GM19324 (cell line): Measurements from ENCODE around the gene BTBD9.

Experiments used
- ATAC-seq: cut with Tn5 transposase; IDR thresholded peaks from one replicate; pipeline ENCODE4 v1.9.1; 2021; ENCODE audit warnings: mild to moderate bottlenecking, moderate library complexity; ENCODE audit not compliant: unreplicated experiment, low FRiP score

BTBD9 gene

GRCh38 chr6:38172739-38173410 lies 466.9 kb downstream of the BTBD9 start:
- ATAC-seq: no peak

GRCh38 chr6:38171997-38172738 lies 467.6 kb downstream of the BTBD9 start:
- no peak for ATAC-seq

- no peak for ATAC-seq
Observed at GRCh38 chr6:38170666-38171355, 468.9 kb downstream of the BTBD9 start.

GRCh38 chr6:38169977-38170526 lies 469.7 kb downstream of the BTBD9 start:
- no peak for ATAC-seq

- ATAC-seq: no peak
Observed at GRCh38 chr6:38169221-38169976, 470.3 kb downstream of the BTBD9 start.

- no peak for ATAC-seq
Observed at GRCh38 chr6:38168699-38169098, 471.0 kb downstream of the BTBD9 start.

- ATAC-seq: no peak
Observed at GRCh38 chr6:38168126-38168525, 471.6 kb downstream of the BTBD9 start.

- no peak for ATAC-seq
Observed at GRCh38 chr6:38167598-38167997, 472.1 kb downstream of the BTBD9 start.

- ATAC-seq: no peak
Observed at GRCh38 chr6:38166411-38167240, 473.1 kb downstream of the BTBD9 start.

GRCh38 chr6:38164671-38165108 lies 475.0 kb downstream of the BTBD9 start:
- ATAC-seq: no peak

- ATAC-seq: no peak
Observed at GRCh38 chr6:38164131-38164481, 475.6 kb downstream of the BTBD9 start.

- ATAC-seq: no peak
Observed at GRCh38 chr6:38163186-38164130, 476.3 kb downstream of the BTBD9 start.

GRCh38 chr6:38162493-38163185 lies 477.1 kb downstream of the BTBD9 start:
- ATAC-seq: no peak

GRCh38 chr6:38161754-38162492 lies 477.8 kb downstream of the BTBD9 start:
- no peak for ATAC-seq

GRCh38 chr6:38161331-38161730 lies 478.4 kb downstream of the BTBD9 start:
- ATAC-seq: no peak

- no peak for ATAC-seq
Observed at GRCh38 chr6:38160831-38161230, 478.9 kb downstream of the BTBD9 start.

- ATAC-seq: no peak
Observed at GRCh38 chr6:38159596-38159995, 480.1 kb downstream of the BTBD9 start.
